Measurements from ENCODE around the gene PHRF1. TPM values are rescaled to one million over a fixed set of nuclear protein-coding genes. Genes with fewer than 3 reads are reported as not detected.

The PHRF1 gene
- total and polyA plus RNA-seq, 9 of the 15 experiments (the other 6 are each of a cell fraction or from before 2014, with no cell fraction given): 0.07 to 37.2 (median 7.7) TPM

DNA sequence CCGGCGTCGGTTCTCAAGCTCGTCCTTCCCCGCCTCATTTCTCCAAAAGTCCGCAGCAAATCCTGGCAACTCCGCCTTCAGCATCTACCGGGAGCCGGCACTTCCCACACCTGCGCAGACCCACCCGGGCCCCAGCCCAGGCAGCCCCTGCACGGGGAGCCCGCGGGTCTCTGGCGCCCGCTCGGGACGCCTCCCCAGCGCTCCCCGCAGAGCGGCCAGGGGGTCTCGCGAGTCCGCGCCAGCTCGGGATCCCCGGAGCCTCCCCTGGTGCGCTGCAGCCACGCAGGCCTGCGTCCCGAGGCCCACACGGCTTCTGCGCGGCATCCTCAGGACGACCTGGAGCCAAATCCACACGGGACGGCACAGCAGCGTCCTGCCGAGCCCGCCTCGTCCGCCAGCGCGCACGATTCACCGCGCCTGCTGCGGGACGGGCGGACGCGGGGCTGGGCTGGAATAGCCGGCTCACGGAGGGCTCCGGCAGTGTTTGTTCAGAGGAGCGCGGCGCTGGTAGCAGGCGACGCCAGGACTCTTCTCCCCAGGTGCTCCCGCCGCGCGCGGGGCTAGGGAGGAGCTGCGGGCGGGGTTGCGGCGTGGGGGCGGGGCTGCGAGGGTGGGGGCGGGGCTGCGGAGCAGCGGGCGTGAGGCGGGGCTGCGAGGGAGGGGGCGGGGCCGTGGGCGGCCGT lies 816 bp upstream of the PHRF1 start (continued):
- TF ChIP-seq, protein P1, sequence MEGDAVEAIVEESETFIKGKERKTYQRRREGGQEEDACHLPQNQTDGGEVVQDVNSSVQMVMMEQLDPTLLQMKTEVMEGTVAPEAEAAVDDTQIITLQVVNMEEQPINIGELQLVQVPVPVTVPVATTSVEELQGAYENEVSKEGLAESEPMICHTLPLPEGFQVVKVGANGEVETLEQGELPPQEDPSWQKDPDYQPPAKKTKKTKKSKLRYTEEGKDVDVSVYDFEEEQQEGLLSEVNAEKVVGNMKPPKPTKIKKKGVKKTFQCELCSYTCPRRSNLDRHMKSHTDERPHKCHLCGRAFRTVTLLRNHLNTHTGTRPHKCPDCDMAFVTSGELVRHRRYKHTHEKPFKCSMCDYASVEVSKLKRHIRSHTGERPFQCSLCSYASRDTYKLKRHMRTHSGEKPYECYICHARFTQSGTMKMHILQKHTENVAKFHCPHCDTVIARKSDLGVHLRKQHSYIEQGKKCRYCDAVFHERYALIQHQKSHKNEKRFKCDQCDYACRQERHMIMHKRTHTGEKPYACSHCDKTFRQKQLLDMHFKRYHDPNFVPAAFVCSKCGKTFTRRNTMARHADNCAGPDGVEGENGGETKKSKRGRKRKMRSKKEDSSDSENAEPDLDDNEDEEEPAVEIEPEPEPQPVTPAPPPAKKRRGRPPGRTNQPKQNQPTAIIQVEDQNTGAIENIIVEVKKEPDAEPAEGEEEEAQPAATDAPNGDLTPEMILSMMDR (IDR thresholded peaks at IDR 0.05 in 2 of 3, conservative IDR thresholded peaks at IDR 0.05 in 1 of 3; ENCODE audit: insufficient read depth in 2 of 3, low read depth in 1 of 3, low read length in 3 of 3): no peak
- TF ChIP-seq, protein P2, sequence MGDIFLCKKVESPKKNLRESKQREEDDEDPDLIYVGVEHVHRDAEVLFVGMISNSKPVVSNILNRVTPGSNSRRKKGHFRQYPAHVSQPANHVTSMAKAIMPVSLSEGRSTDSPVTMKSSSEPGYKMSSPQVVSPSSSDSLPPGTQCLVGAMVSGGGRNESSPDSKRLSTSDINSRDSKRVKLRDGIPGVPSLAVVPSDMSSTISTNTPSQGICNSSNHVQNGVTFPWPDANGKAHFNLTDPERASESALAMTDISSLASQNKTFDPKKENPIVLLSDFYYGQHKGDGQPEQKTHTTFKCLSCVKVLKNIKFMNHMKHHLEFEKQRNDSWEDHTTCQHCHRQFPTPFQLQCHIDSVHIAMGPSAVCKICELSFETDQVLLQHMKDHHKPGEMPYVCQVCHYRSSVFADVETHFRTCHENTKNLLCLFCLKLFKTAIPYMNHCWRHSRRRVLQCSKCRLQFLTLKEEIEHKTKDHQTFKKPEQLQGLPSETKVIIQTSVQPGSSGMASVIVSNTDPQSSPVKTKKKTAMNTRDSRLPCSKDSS (IDR thresholded peaks at IDR 0.05; ENCODE audit: low read depth, partially characterized antibody): no peak
- TF ChIP-seq, protein P3, sequence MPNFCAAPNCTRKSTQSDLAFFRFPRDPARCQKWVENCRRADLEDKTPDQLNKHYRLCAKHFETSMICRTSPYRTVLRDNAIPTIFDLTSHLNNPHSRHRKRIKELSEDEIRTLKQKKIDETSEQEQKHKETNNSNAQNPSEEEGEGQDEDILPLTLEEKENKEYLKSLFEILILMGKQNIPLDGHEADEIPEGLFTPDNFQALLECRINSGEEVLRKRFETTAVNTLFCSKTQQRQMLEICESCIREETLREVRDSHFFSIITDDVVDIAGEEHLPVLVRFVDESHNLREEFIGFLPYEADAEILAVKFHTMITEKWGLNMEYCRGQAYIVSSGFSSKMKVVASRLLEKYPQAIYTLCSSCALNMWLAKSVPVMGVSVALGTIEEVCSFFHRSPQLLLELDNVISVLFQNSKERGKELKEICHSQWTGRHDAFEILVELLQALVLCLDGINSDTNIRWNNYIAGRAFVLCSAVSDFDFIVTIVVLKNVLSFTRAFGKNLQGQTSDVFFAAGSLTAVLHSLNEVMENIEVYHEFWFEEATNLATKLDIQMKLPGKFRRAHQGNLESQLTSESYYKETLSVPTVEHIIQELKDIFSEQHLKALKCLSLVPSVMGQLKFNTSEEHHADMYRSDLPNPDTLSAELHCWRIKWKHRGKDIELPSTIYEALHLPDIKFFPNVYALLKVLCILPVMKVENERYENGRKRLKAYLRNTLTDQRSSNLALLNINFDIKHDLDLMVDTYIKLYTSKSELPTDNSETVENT (CRISPR knock-in tag; IDR thresholded peaks at IDR 0.05): peak; percentile 15; the same call in 1 of the 2 replicates
- TF ChIP-seq ARID1B (IDR thresholded peaks at IDR 0.05) (no peak), DMBX1 (CRISPR knock-in tag; IDR thresholded peaks at IDR 0.05; ENCODE audit: borderline replicate concordance) (no peak), YY1 (IDR thresholded peaks at IDR 0.05; ENCODE audit: borderline replicate concordance in 1 of 3, control insufficient read depth in 1 of 3, extremely low read depth in 1 of 3, insufficient read depth in 3 of 3, insufficient read length in 1 of 3, insufficient replicate concordance in 2 of 3, low read depth in 1 of 3, low read length in 2 of 3) (peak in 1 of 3 experiments; percentile 10), TRIM25 (IDR thresholded peaks at IDR 0.05; ENCODE audit: borderline replicate concordance) (no peak), TAF15 (IDR thresholded peaks at IDR 0.05; ENCODE audit: low read depth, low read length) (no peak), TARDBP (IDR thresholded peaks at IDR 0.05) (0 out of 2 replicates have a peak, but pooled peaks have one; percentile 47), ARID2 (IDR thresholded peaks at IDR 0.05) (no peak), ZNF354B (CRISPR knock-in tag; IDR thresholded peaks at IDR 0.05) (no peak)
- TF ChIP-seq, protein P4, sequence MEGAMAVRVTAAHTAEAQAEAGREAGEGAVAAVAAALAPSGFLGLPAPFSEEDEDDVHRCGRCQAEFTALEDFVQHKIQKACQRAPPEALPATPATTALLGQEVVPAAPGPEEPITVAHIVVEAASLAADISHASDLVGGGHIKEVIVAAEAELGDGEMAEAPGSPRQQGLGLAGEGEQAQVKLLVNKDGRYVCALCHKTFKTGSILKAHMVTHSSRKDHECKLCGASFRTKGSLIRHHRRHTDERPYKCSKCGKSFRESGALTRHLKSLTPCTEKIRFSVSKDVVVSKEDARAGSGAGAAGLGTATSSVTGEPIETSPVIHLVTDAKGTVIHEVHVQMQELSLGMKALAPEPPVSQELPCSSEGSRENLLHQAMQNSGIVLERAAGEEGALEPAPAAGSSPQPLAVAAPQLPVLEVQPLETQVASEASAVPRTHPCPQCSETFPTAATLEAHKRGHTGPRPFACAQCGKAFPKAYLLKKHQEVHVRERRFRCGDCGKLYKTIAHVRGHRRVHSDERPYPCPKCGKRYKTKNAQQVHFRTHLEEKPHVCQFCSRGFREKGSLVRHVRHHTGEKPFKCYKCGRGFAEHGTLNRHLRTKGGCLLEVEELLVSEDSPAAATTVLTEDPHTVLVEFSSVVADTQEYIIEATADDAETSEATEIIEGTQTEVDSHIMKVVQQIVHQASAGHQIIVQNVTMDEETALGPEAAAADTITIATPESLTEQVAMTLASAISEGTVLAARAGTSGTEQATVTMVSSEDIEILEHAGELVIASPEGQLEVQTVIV (CRISPR knock-in tag; IDR thresholded peaks at IDR 0.05; ENCODE audit: borderline replicate concordance): no peak
- TF ChIP-seq, protein P5, sequence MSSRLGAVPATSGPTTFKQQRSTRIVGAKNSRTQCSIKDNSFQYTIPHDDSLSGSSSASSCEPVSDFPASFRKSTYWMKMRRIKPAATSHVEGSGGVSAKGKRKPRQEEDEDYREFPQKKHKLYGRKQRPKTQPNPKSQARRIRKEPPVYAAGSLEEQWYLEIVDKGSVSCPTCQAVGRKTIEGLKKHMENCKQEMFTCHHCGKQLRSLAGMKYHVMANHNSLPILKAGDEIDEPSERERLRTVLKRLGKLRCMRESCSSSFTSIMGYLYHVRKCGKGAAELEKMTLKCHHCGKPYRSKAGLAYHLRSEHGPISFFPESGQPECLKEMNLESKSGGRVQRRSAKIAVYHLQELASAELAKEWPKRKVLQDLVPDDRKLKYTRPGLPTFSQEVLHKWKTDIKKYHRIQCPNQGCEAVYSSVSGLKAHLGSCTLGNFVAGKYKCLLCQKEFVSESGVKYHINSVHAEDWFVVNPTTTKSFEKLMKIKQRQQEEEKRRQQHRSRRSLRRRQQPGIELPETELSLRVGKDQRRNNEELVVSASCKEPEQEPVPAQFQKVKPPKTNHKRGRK (tag; IDR thresholded peaks at IDR 0.05): no peak

All from K562 (cell line).